ENCODE measurements around the gene SIM2. TPM values are rescaled to one million over a fixed set of nuclear protein-coding genes. Genes with fewer than 3 reads are reported as not detected.

SIM2 gene
- total RNA-seq, 1 donor from 2014 or later, result 14.8 TPM

DNA sequence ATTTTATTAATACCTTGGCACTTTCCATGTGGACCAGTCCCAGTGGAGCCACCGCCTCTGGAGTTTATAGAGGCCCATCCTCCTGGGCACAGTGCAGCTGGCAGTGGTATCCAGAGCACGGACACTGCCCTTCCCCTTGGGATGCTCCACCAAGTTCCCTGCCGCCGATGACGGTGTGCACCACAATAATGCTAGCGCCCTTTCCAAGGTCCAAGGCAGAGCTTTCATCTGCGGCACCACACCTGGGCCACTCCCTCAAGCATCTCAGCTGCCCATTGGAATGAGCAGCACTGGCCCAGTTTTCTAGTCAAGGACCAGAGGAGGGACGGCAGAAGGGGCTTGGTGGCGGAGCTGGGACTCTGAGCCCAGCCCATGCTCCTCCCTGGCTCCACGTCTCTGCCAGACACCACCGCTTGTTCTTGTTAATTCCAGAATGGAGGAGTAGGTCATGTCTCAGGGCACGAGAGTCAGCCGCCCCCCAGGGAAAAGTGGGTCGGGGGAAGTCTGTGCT is 24.5 kb downstream of the SIM2 start:
- Mint-ChIP-seq H3K4me1 (ENCODE audit: unreplicated experiment) (no peaks in the 10 kb centered on the region), H3K27me3 (peaks cover 50% of the 10 kb centered on the region), H3K4me3 (no peak overlapping the region), H3K36me3 (no peaks in the 10 kb centered on the region), H3K27ac (no peak overlapping the region), H3K9me3 (no peaks in the 10 kb centered on the region)
- TF ChIP-seq, protein P1, sequence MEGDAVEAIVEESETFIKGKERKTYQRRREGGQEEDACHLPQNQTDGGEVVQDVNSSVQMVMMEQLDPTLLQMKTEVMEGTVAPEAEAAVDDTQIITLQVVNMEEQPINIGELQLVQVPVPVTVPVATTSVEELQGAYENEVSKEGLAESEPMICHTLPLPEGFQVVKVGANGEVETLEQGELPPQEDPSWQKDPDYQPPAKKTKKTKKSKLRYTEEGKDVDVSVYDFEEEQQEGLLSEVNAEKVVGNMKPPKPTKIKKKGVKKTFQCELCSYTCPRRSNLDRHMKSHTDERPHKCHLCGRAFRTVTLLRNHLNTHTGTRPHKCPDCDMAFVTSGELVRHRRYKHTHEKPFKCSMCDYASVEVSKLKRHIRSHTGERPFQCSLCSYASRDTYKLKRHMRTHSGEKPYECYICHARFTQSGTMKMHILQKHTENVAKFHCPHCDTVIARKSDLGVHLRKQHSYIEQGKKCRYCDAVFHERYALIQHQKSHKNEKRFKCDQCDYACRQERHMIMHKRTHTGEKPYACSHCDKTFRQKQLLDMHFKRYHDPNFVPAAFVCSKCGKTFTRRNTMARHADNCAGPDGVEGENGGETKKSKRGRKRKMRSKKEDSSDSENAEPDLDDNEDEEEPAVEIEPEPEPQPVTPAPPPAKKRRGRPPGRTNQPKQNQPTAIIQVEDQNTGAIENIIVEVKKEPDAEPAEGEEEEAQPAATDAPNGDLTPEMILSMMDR (conservative IDR thresholded peaks at IDR 0.05), result no peak
- DNase-seq (ENCODE audit: extremely low spot score, unreplicated experiment), result no peak

- no peak for DNase-seq (ENCODE audit: extremely low spot score, unreplicated experiment)
- Mint-ChIP-seq H3K27me3 (peaks cover 47% of the 10 kb centered on the region), H3K4me1 (ENCODE audit: unreplicated experiment) (no peaks in the 10 kb centered on the region), H3K4me3 (no peak overlapping the region), H3K9me3 (no peaks in the 10 kb centered on the region), H3K27ac (no peak overlapping the region), H3K36me3 (no peaks in the 10 kb centered on the region)
- TF ChIP-seq, protein P1 (conservative IDR thresholded peaks at IDR 0.05), result no peak
These were observed 25.7 kb downstream of the SIM2 start for GRCh38 chr21:36724660-36725059.

DNA sequence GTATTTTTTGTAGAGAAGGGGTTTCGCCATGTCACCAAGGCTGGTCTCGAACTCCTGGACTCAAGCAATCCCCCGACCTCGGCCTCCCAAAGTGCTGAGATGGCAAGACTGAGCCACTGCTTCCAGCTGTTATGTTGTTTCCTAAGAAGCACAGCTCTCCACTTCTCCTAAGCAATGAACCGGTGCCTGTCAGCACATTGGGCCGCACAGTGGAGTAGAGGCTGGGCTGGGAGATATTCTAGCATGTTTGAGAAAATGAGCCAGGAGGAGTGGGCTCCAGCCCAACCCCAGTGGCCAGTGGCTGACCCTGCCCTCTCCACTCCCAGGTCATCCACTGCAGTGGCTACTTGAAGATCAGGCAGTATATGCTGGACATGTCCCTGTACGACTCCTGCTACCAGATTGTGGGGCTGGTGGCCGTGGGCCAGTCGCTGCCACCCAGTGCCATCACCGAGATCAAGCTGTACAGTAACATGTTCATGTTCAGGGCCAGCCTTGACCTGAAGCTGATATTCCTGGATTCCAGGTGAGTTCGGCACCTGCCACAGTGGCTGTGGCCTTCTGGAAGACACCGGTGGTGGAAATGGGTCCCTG is 27.0 kb downstream of the SIM2 start:
- no peaks in the 10 kb centered on the region for H3K9me3 Mint-ChIP-seq
- TF ChIP-seq, protein P1 (conservative IDR thresholded peaks at IDR 0.05), result no peak
- H3K4me1 Mint-ChIP-seq (ENCODE audit: unreplicated experiment), result no peaks in the 10 kb centered on the region
- H3K27me3 Mint-ChIP-seq, result peaks cover 49% of the 10 kb centered on the region
- no peak for DNase-seq (ENCODE audit: extremely low spot score, unreplicated experiment)
- H3K36me3 Mint-ChIP-seq, result no peaks in the 10 kb centered on the region
- H3K27ac Mint-ChIP-seq, result no peak overlapping the region
- H3K4me3 Mint-ChIP-seq, result no peak overlapping the region

DNA sequence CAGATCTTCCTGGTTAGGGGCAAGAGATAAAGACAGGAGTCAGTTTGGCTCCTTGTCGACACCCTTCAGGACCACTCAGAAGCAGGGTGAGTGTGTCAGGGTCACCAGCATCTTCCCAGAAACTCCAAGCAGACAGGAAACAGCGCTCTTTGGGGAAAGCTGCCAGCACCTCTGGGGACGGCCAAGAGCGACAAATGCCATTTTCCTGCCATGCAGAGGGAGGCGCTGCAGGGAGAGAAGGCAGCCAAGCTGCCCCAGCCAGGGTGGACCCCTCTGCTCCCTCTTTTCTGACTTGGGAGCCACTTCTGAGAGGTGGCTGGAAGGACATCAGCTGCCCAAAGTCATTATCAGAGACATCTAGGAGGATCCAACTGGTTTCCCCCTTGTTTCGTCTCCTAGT is 29.0 kb downstream of the SIM2 start:
- no peaks in the 10 kb centered on the region for H3K4me1 Mint-ChIP-seq (ENCODE audit: unreplicated experiment)
- peak; percentile 42 for DNase-seq (ENCODE audit: extremely low spot score, unreplicated experiment)
- H3K9me3 Mint-ChIP-seq, result no peaks in the 10 kb centered on the region
- TF ChIP-seq, protein P1 (conservative IDR thresholded peaks at IDR 0.05), result no peak
- no peaks in the 10 kb centered on the region for H3K36me3 Mint-ChIP-seq
- peaks cover 50% of the 10 kb centered on the region for H3K27me3 Mint-ChIP-seq
- H3K27ac Mint-ChIP-seq, result no peak overlapping the region
- H3K4me3 Mint-ChIP-seq, result no peak overlapping the region

- Mint-ChIP-seq H3K9me3 (no peaks in the 10 kb centered on the region), H3K27ac (no peak overlapping the region), H3K36me3 (no peaks in the 10 kb centered on the region), H3K4me1 (ENCODE audit: unreplicated experiment) (no peaks in the 10 kb centered on the region), H3K27me3 (peaks cover 48% of the 10 kb centered on the region), H3K4me3 (no peak overlapping the region)
- peak; percentile 59 for DNase-seq (ENCODE audit: extremely low spot score, unreplicated experiment)
- TF ChIP-seq, protein P1 (conservative IDR thresholded peaks at IDR 0.05), result no peak
These were observed 29.6 kb downstream of the SIM2 start for GRCh38 chr21:36728371-36729111.
